Activated CD4-positive, alpha-beta T cell treated with anti-CD3 and anti-CD28 coated beads, Interleukin-2, amount 10 ng/mL, durations not matched to agents 24 days and 14 days (primary cell): ENCODE results near the gene MRPL1. TPM values are rescaled to one million over a fixed set of nuclear protein-coding genes. Genes with fewer than 3 reads are reported as not detected.
A peak's percentile ranks its signal among the peaks of the same experiment; 100 is the strongest.

ENCODE experiments used
- DNase-seq: peaks from one replicate; pipeline ENCODE4 v3.0.0; 2022
- H3K27ac Mint-ChIP-seq: one replicate; pipeline ENCODE4 v1.8.0; 2022; ENCODE audit warnings: mild to moderate bottlenecking, mixed read lengths
- H3K27me3 Mint-ChIP-seq: one replicate; pipeline ENCODE4 v1.8.0; 2022; ENCODE audit warnings: mixed read lengths
- H3K36me3 Mint-ChIP-seq: one replicate; pipeline ENCODE4 v1.8.0; 2022; ENCODE audit warnings: low read depth, mild to moderate bottlenecking, mixed read lengths
- H3K4me1 Mint-ChIP-seq: one replicate; pipeline ENCODE4 v1.8.0; 2021; ENCODE audit warnings: mixed read lengths
- H3K4me3 Mint-ChIP-seq: one replicate; pipeline ENCODE4 v1.8.0; 2022; ENCODE audit warnings: mild to moderate bottlenecking, moderate library complexity, mixed read lengths
- H3K9me3 Mint-ChIP-seq: one replicate; pipeline ENCODE4 v1.8.0; 2021; ENCODE audit warnings: mixed read lengths
- intact Hi-C: fragments of 100-400 bp; cut with micrococcal nuclease; formaldehyde crosslinking; loops from one replicate; pipeline ENCODE4 v1.15.1; 2023
- total RNA-seq: library from RNA; stranded (reverse); gene quantifications from 2 replicates; pipeline ENCODE4 v1.2.3, GENCODE V29; 2022

MRPL1 gene
- total RNA-seq, 1 donor from 2014 or later: 72.7 TPM

- H3K36me3 Mint-ChIP-seq: no peaks in the 10 kb centered on the region
- H3K27me3 Mint-ChIP-seq: peaks cover 19% of the 10 kb centered on the region
- no peak for DNase-seq
- no peak overlapping the region for H3K27ac Mint-ChIP-seq
- no peak overlapping the region for H3K4me3 Mint-ChIP-seq
- peaks cover 3% of the 10 kb centered on the region for H3K9me3 Mint-ChIP-seq
- no peaks in the 10 kb centered on the region for H3K4me1 Mint-ChIP-seq
- intact Hi-C loops: no loop called here
Measured at GRCh38 chr4:77990904-77991358, 128.3 kb downstream of the MRPL1 start.

DNA sequence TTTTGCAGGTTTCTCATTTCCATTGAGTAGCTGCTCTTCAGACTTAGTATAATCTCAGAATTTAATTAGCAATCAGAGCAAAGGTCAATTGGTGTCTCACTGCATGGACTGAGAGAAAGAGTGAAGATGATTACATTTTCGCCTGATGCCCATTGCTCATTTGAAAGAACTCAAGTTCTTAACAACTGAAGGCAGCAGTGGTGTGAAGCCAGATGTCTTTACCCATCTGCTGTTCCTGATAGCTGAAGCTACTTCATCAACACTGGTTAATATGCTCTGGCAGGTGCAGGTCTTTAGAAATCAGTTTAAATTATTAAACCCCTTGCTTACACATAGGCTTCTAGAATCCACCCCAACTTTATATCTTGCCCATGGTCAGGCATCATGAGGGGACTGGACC, 130.0 kb downstream of the MRPL1 start:
- no peak overlapping the region for H3K4me3 Mint-ChIP-seq
- DNase-seq: no peak
- no peaks in the 10 kb centered on the region for H3K4me1 Mint-ChIP-seq
- H3K36me3 Mint-ChIP-seq: no peaks in the 10 kb centered on the region
- H3K9me3 Mint-ChIP-seq: peaks cover 3% of the 10 kb centered on the region
- no peak overlapping the region for H3K27ac Mint-ChIP-seq
- peaks cover 17% of the 10 kb centered on the region for H3K27me3 Mint-ChIP-seq
- intact Hi-C loops: no loop called here

DNA sequence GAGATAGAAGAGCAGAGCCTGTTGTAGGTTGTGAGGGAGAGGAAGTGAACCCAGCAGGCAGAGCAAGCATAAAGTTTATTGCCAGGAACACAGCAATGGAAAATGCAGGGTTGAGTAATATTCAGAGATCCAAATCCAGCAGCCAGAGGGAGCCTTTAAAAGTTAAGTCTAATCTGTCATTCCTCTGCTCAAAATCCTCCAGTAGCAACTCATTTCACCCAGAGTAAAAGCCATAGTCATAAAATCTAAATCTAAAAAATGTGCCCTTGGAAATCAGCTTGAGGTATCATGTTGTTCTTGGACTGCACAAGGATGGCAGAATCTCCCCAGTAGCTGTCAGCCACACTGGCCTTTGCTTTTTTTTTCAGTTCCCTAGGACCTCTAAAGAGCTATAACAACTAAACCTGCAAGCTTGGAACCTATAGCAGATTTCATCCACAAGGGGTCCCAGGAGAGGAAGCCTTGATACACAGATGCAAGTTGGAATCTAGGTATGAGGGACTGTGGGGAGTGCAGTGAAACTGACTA, 131.6 kb downstream of the MRPL1 start:
- H3K27me3 Mint-ChIP-seq: peaks cover 16% of the 10 kb centered on the region
- peak; percentile 61 for DNase-seq
- H3K36me3 Mint-ChIP-seq: no peaks in the 10 kb centered on the region
- H3K9me3 Mint-ChIP-seq: no peaks in the 10 kb centered on the region
- no peaks in the 10 kb centered on the region for H3K4me1 Mint-ChIP-seq
- intact Hi-C loops: no loop called here
- no peak overlapping the region for H3K27ac Mint-ChIP-seq
- no peak overlapping the region for H3K4me3 Mint-ChIP-seq

- no peaks in the 10 kb centered on the region for H3K36me3 Mint-ChIP-seq
- H3K27ac Mint-ChIP-seq: no peak overlapping the region
- intact Hi-C loops: no loop called here
Measured at GRCh38 chr4:77996076-77996475, 133.4 kb downstream of the MRPL1 start.

DNA sequence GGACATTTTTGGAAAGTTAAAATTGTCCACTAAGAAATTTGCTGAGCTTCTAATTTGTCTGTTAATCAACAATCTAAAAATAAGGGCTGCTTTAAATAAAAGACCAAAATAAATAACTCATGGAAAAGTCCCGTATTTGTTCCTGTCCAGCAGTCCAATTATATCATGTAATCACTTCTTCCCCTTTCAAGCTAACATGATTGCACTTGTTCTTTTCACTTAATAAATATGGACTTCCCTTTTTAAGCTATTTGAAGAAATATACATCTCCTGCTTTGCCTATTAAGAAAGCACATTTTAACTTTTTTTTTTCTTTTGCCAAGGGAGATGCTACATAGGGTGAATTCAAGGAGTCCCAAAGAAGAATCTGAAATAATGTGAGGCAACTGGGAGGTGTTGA, 138.9 kb downstream of the MRPL1 start:
- no peaks in the 10 kb centered on the region for H3K4me1 Mint-ChIP-seq
- H3K27me3 Mint-ChIP-seq: peaks cover 7% of the 10 kb centered on the region
- no peak for DNase-seq
- no peaks in the 10 kb centered on the region for H3K9me3 Mint-ChIP-seq
- intact Hi-C loops: no loop called here
- H3K27ac Mint-ChIP-seq: no peak overlapping the region
- no peak overlapping the region for H3K4me3 Mint-ChIP-seq
- no peaks in the 10 kb centered on the region for H3K36me3 Mint-ChIP-seq

More at GRCh38 chr4:77996076-77996475, 133.4 kb downstream of the MRPL1 start:
- Mint-ChIP-seq H3K4me3 (no peak overlapping the region), H3K9me3 (no peaks in the 10 kb centered on the region), H3K4me1 (no peaks in the 10 kb centered on the region), H3K27me3 (peaks cover 16% of the 10 kb centered on the region)
- DNase-seq: no peak

DNA sequence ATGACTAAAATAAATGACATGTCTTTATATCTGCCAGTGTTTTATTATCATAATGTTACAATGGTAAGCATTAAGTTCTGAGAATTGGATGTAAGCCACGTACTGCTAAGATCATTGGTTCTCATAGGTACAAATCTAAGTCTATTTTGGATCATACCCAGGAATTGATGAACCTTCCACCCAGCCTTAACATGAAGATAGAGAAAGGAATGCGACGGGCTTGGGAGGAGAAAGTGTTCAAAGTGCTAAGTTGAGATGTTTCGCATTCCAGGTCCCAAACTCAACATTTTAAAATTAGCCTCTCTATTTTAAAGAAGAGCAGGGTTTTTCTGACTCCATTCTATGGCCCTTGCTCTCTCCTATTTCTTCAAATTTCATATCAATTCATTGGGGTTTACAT, 139.6 kb downstream of the MRPL1 start:
- Mint-ChIP-seq H3K4me1 (no peaks in the 10 kb centered on the region), H3K4me3 (no peak overlapping the region), H3K27ac (no peak overlapping the region), H3K27me3 (peaks cover 7% of the 10 kb centered on the region), H3K9me3 (no peaks in the 10 kb centered on the region), H3K36me3 (no peaks in the 10 kb centered on the region)
- no peak for DNase-seq
- intact Hi-C loops: no loop called here

Other genes starting within 250 kb of the MRPL1 start
- gene CNOT6L, start 43.5 kb upstream of the MRPL1 start, total RNA-seq: 105 and 108 TPM in 2 replicates
- not detected in 2 replicates for gene FRAS1, start 194.5 kb downstream of the MRPL1 start, total RNA-seq